NCI-H2227 (cell line): ENCODE data around the gene COA1.
A peak's percentile ranks its signal among the peaks of the same experiment; 100 is the strongest.
"Not testable (repeated sequence)": the region's sequence is repeated elsewhere in the genome, so short reads cannot be mapped to it uniquely, and the experiment has no call there.

Experiments
- DNase-seq: peaks from one replicate; lab custom pipeline; 2025; ENCODE audit not compliant: unreplicated experiment; lab: John Stamatoyannopoulos, UW

Gene COA1

GRCh38 chr7:43729214-43729923, at the start of gene COA1:
COA1 (minus strand) TSS chr7:43729523; CDS start chr7:43648614, 80,909 bp downstream.
- peak; percentile 93 for DNase-seq

- DNase-seq, result not testable (repeated sequence)
Observed at GRCh38 chr7:43778293-43779044, 49.1 kb upstream of the COA1 start.

GRCh38 chr7:43775255-43775654, 45.9 kb upstream of the COA1 start:
- not testable (repeated sequence) for DNase-seq

GRCh38 chr7:43773268-43773667, 43.9 kb upstream of the COA1 start:
- not testable (repeated sequence) for DNase-seq

- no peak for DNase-seq
Observed at GRCh38 chr7:43771573-43771972, 42.2 kb upstream of the COA1 start.

GRCh38 chr7:43771128-43771527, 41.8 kb upstream of the COA1 start:
- DNase-seq, result no peak

GRCh38 chr7:43769791-43770465, 40.6 kb upstream of the COA1 start:
- DNase-seq, result no peak

- no peak for DNase-seq
Observed at GRCh38 chr7:43769281-43769680, 40.0 kb upstream of the COA1 start.

GRCh38 chr7:43768887-43769272, 39.6 kb upstream of the COA1 start:
- no peak for DNase-seq

GRCh38 chr7:43768201-43768886, 39.0 kb upstream of the COA1 start:
- no peak for DNase-seq

GRCh38 chr7:43767311-43767710, 38.0 kb upstream of the COA1 start:
- DNase-seq, result no peak

GRCh38 chr7:43766564-43766963, 37.2 kb upstream of the COA1 start:
- no peak for DNase-seq

- no peak for DNase-seq
Observed at GRCh38 chr7:43764807-43765491, 35.6 kb upstream of the COA1 start.

- DNase-seq, result no peak
Observed at GRCh38 chr7:43764039-43764761, 34.9 kb upstream of the COA1 start.

GRCh38 chr7:43763183-43763582, 33.9 kb upstream of the COA1 start:
- no peak for DNase-seq

GRCh38 chr7:43761938-43762692, 32.8 kb upstream of the COA1 start:
- DNase-seq, result no peak

GRCh38 chr7:43761382-43761781, 32.1 kb upstream of the COA1 start:
- no peak for DNase-seq

- no peak for DNase-seq
Observed at GRCh38 chr7:43760861-43761260, 31.5 kb upstream of the COA1 start.
